A549 (cell line): ENCODE data around the gene KIF21B. TPM values are rescaled to one million over a fixed set of nuclear protein-coding genes. Genes with fewer than 3 reads are reported as not detected.

Source experiments
- ATAC-seq, 2 experiments: fragments of 200-7000 bp in 1 of 2; fragments of >200 bp in 1 of 2; cut with Nextera tagmentation in 1 of 2; cut with Tn5 transposase in 1 of 2; 3 replicates each; pipeline versions ENCODE4 v1.8.0 to v1.9.1; 2018 to 2020; ENCODE audit warnings: mild to moderate bottlenecking in 1 of 2, moderate library complexity in 1 of 2
- CTCF ChIA-PET: fragments of 300-600 bp; sonication (Branson Sonifier 250); formaldehyde crosslinking; extraction: SDS; loops from one replicate; lab custom pipeline; 2021; ENCODE audit warnings: antibody characterized with exemption, inconsistent platforms; lab: Yijun Ruan, JAX
- POLR2A ChIA-PET: fragments of 350-600 bp; formaldehyde crosslinking; extraction: SDS; loops from one replicate; lab custom pipeline; 2021; ENCODE audit warnings: antibody characterized with exemption, inconsistent platforms; lab: Yijun Ruan, JAX
- DNase-seq, 2 experiments: peaks; one replicate each; pipeline versions ENCODE4 v3.0.0 to v3.0.0-alpha.2; 2011 to 2016; ENCODE audit warnings: low read depth in 1 of 2, low spot score in 1 of 2
- FAIRE-seq: peaks from 2 replicates; lab custom pipeline; 2011; peaks lifted over from hg19 to GRCh38; lab: Jason Lieb, UNC
- H3K27ac ChIP-seq, 2 experiments: fragments of >200 bp; sonication (Bioruptor Twin); formaldehyde crosslinking; 3 replicates each; pipeline ENCODE4 v1.5.1; 2016 to 2017
- H3K4me1 ChIP-seq: fragments of >200 bp; sonication (Bioruptor Twin); formaldehyde crosslinking; 3 replicates; pipeline ENCODE4 v1.6.1; 2016
- H3K4me2 ChIP-seq: fragments of >200 bp; sonication (Bioruptor Twin); formaldehyde crosslinking; 3 replicates; pipeline ENCODE4 v1.6.1; 2016
- H3K4me3 ChIP-seq: fragments of >200 bp; sonication (Bioruptor Twin); formaldehyde crosslinking; 3 replicates; pipeline ENCODE4 v1.5.1; 2016
- H3K9me3 ChIP-seq: fragments of >200 bp; sonication (Bioruptor Twin); formaldehyde crosslinking; 3 replicates; pipeline ENCODE4 v1.6.1; 2016
- BCL3 ChIP-seq: fragments of >200 bp; sonication (Bioruptor Twin); formaldehyde crosslinking; IDR thresholded peaks from 3 replicates; pipeline ENCODE4 v1.6.1; 2016
- CBX8 ChIP-seq: fragments of 200-600 bp; sonication (generic); IDR thresholded peaks from 2 replicates; pipeline ENCODE4 v1.6.1; 2016
- CHD4 ChIP-seq: fragments of 200-600 bp; sonication (generic); IDR thresholded peaks from 2 replicates; pipeline ENCODE4 v1.6.1; 2016; ENCODE audit warnings: antibody characterized with exemption, mild to moderate bottlenecking, borderline replicate concordance
- ELK1 ChIP-seq: fragments of 150-350 bp; IDR thresholded peaks from 2 replicates; pipeline ENCODE4 v1.6.1; 2014; ENCODE audit warnings: low read depth, mild to moderate bottlenecking, low read length
- EP300 ChIP-seq, 2 experiments: fragments of >200 bp; sonication (Bioruptor Twin); formaldehyde crosslinking; IDR thresholded peaks; 2 replicates in 1 of 2; 3 replicates in 1 of 2; pipeline ENCODE4 v1.6.1; 2016 to 2017
- FOSL2 ChIP-seq, 2 experiments: fragments of 450-650 bp in 1 of 2; fragments of >200 bp in 1 of 2; sonication (Bioruptor Twin) in 1 of 2; formaldehyde crosslinking; IDR thresholded peaks; 2 replicates each; pipeline versions ENCODE4 v1.5.0 to v1.6.1; 2016 to 2020; ENCODE audit warnings: mild to moderate bottlenecking in 1 of 2, moderate library complexity in 1 of 2
- GATA3 ChIP-seq: IDR thresholded peaks from 2 replicates; pipeline ENCODE4 v1.6.1; 2012; ENCODE audit warnings: borderline replicate concordance
- HOXB13 ChIP-seq: fragments of 250-450 bp; sonication (Bioruptor Pico); IDR thresholded peaks from 2 replicates; pipeline ENCODE4 v1.5.0; 2020; ENCODE audit warnings: low read depth, mild to moderate bottlenecking, moderate library complexity
- HOXB5 ChIP-seq: fragments of 250-450 bp; sonication (Bioruptor Pico); IDR thresholded peaks from 2 replicates; pipeline ENCODE4 v1.5.0; 2020; ENCODE audit warnings: mild to moderate bottlenecking, moderate library complexity
- JUN ChIP-seq, 2 experiments: fragments of >200 bp; sonication (Bioruptor Twin); formaldehyde crosslinking; IDR thresholded peaks; 2 replicates in 1 of 2; 3 replicates in 1 of 2; pipeline ENCODE4 v1.6.1; 2016 to 2017
- JUNB ChIP-seq: fragments of >200 bp; sonication (Bioruptor Twin); formaldehyde crosslinking; IDR thresholded peaks from 2 replicates; pipeline ENCODE4 v1.6.1; 2016
- KDM5A ChIP-seq: fragments of 200-600 bp; sonication (generic); IDR thresholded peaks from 2 replicates; pipeline ENCODE4 v1.6.1; 2016; ENCODE audit warnings: antibody characterized with exemption, mild to moderate bottlenecking
- NFE2L2 ChIP-seq: fragments of 150-350 bp; conservative IDR thresholded peaks from 2 replicates; pipeline ENCODE4 v1.6.1; 2014; ENCODE audit warnings: low read length
- NPAS2 ChIP-seq: fragments of 250-450 bp; sonication (Bioruptor Pico); IDR thresholded peaks from 2 replicates; pipeline ENCODE4 v1.8.0; 2022; ENCODE audit warnings: mild to moderate bottlenecking, moderate library complexity, borderline replicate concordance
- PBX3 ChIP-seq: IDR thresholded peaks from 2 replicates; pipeline ENCODE4 v1.6.1; 2012
- POLR2AphosphoS2 ChIP-seq: conservative IDR thresholded peaks from 2 replicates; pipeline ENCODE4 v1.6.1; 2012; ENCODE audit warnings: low read length, improper control_type of control experiment, inconsistent platforms
- RFX5 ChIP-seq: fragments of 450-650 bp; IDR thresholded peaks from 2 replicates; pipeline ENCODE4 v1.7.1; 2014; ENCODE audit warnings: antibody characterized with exemption, mild to moderate bottlenecking, moderate library complexity
- SREBF2 ChIP-seq: fragments of 450-650 bp; IDR thresholded peaks from 2 replicates; pipeline ENCODE4 v1.6.1; 2014; ENCODE audit warnings: mild to moderate bottlenecking, moderate library complexity
- TP53 ChIP-seq: fragments of 250-450 bp; sonication (Bioruptor Pico); IDR thresholded peaks from 2 replicates; pipeline ENCODE4 v1.5.0; 2021; ENCODE audit warnings: mild to moderate bottlenecking, moderate library complexity
- USF2 ChIP-seq: fragments of 450-650 bp; IDR thresholded peaks from 2 replicates; pipeline ENCODE4 v1.6.1; 2014; ENCODE audit warnings: antibody characterized with exemption
- WGBS: methylation state at CpG from one replicate; pipeline ENCODE4 v1.1.6; 2017; ENCODE audit errors: missing lambda C conversion rate; 5-methylcytosine and 5-hydroxymethylcytosine counted together
- polyA plus RNA-seq, 4 experiments: library from polyadenylated mRNA; depleted of rRNA in 3 of 4; stranded (reverse); fragments of >200 nt; fragmentation: RNase III in 1 of 4; extraction: RNeasy Plus Mini Kit Qiagen cat#74134 plus additional on column Dnase treatment in 1 of 4; gene quantifications; 2 replicates in 3 of 4; 3 replicates in 1 of 4; pipeline ENCODE4 v1.2.3, GENCODE V29; 2011 to 2017
- TF ChIP-seq, protein P1 (sequence below): fragments of >200 bp; sonication (Bioruptor Twin); formaldehyde crosslinking; IDR thresholded peaks from 2 replicates; pipeline ENCODE4 v1.6.1; 2016
- TF ChIP-seq, protein P2 (sequence below): fragments of >200 bp; sonication (Bioruptor Twin); formaldehyde crosslinking; IDR thresholded peaks from 3 replicates; pipeline ENCODE4 v1.5.1; 2016
- TF ChIP-seq, protein P3 (sequence below): IDR thresholded peaks from 2 replicates; pipeline ENCODE4 v1.6.1; 2012; ENCODE audit warnings: low read depth, borderline replicate concordance

KIF21B gene
- polyA plus RNA-seq, 2 of the 4 experiments (the other 2 are of a cell fraction), result 1.4 to 3.8 TPM

- DNase-seq, result no peak
- POLR2A ChIA-PET, result no interaction called here
- Histone ChIP-seq H3K27ac (no peak overlapping the region), H3K9me3 (no peaks in the 10 kb centered on the region), H3K4me3 (no peak overlapping the region), H3K4me2 (no peak overlapping the region), H3K4me1 (peaks cover 10% of the 10 kb centered on the region)
- CTCF ChIA-PET, result interaction anchor here (0.6 to 1.7 kb wide), 9 partner anchors 13 to 433 kb away, joined by 3 to 5 read pairs (median 3); no protein-coding TSS in a partner anchor
- no peak for ATAC-seq
- TF ChIP-seq EP300 (IDR thresholded peaks at IDR 0.05) (no peak), HOXB13 (no peak), KDM5A (no peak), POLR2AphosphoS2 (no peak), RFX5 (no peak), ELK1 (no peak), CBX8 (no peak), BCL3 (no peak), NFE2L2 (no peak), GATA3 (no peak), SREBF2 (no peak), CHD4 (no peak), HOXB5 (CRISPR knock-in tag) (no peak), PBX3 (no peak), TP53 (no peak), NPAS2 (CRISPR knock-in tag) (no peak), JUNB (no peak)
- TF ChIP-seq, protein P1, sequence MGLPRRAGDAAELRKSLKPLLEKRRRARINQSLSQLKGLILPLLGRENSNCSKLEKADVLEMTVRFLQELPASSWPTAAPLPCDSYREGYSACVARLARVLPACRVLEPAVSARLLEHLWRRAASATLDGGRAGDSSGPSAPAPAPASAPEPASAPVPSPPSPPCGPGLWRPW, result no peak
- TF ChIP-seq, protein P2, sequence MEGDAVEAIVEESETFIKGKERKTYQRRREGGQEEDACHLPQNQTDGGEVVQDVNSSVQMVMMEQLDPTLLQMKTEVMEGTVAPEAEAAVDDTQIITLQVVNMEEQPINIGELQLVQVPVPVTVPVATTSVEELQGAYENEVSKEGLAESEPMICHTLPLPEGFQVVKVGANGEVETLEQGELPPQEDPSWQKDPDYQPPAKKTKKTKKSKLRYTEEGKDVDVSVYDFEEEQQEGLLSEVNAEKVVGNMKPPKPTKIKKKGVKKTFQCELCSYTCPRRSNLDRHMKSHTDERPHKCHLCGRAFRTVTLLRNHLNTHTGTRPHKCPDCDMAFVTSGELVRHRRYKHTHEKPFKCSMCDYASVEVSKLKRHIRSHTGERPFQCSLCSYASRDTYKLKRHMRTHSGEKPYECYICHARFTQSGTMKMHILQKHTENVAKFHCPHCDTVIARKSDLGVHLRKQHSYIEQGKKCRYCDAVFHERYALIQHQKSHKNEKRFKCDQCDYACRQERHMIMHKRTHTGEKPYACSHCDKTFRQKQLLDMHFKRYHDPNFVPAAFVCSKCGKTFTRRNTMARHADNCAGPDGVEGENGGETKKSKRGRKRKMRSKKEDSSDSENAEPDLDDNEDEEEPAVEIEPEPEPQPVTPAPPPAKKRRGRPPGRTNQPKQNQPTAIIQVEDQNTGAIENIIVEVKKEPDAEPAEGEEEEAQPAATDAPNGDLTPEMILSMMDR, result no peak
- FAIRE-seq, result no peak
- WGBS, result 61% methylated on average over 5 of the region's 8 CpGs
Measured at GRCh38 chr1:200976634-200977033, 46.9 kb downstream of the KIF21B start.

DNA sequence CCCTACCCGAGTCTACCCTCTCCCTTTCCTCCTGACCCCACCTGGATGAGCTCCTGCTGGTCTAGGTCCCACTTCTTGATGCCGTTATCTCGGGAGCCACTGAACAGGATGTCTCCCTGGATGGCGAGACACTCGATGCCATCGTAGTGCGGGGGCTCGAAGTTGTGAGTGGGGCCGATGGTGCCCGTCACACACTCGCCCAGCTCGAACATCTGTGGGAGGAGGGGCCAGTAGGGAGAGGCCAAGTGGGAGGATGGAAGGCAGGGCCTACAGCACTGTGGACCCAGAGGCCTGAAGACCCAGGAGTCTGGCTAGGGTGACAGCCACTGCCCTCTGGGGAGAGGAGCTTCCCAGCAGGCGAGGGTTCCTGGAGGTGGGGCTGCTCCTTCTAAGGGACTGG, 48.1 kb downstream of the KIF21B start:
- H3K4me3 ChIP-seq, result no peak overlapping the region
- POLR2A ChIA-PET, result interaction anchor here (0.5 kb wide), 1 partner anchor 133 kb away, joined by 6 read pairs; no protein-coding TSS in a partner anchor
- FAIRE-seq, result no peak
- no peak for DNase-seq
- no peak overlapping the region for H3K27ac ChIP-seq
- CTCF ChIA-PET, result interaction anchor here (0.6 to 1.7 kb wide), 9 partner anchors 12 to 141 kb away, joined by 3 to 9 read pairs (median 3); no protein-coding TSS in a partner anchor
- WGBS, result 89% methylated on average over 13 of the region's 13 CpGs
- TF ChIP-seq JUN (IDR thresholded peaks at IDR 0.05) (no peak), USF2 (no peak), FOSL2 (IDR thresholded peaks at IDR 0.05) (no peak), FOSL2 (CRISPR knock-in tag; IDR thresholded peaks at IDR 0.05) (no peak), POLR2AphosphoS2 (no peak), CHD4 (no peak)
- TF ChIP-seq, protein P3, sequence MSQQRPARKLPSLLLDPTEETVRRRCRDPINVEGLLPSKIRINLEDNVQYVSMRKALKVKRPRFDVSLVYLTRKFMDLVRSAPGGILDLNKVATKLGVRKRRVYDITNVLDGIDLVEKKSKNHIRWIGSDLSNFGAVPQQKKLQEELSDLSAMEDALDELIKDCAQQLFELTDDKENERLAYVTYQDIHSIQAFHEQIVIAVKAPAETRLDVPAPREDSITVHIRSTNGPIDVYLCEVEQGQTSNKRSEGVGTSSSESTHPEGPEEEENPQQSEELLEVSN, result no peak
- no peak for ATAC-seq
- no peak overlapping the region for H3K4me2 ChIP-seq
- no peaks in the 10 kb centered on the region for H3K9me3 ChIP-seq
- H3K4me1 ChIP-seq, result peaks cover 11% of the 10 kb centered on the region
